Stimulated activated CD8-positive, alpha-beta memory T cell treated with anti-CD3 and anti-CD28 coated beads, Interleukin-4, amount 100 ng/mL, for 4 hours (primary cell): ENCODE data around the gene GZMH.
"Not testable (repeated sequence)": the region's sequence is repeated elsewhere in the genome, so short reads cannot be mapped to it uniquely, and the experiment has no call there.

Experiments used
- DNase-seq, 2 donors: peaks; one replicate each; pipeline ENCODE4 v3.0.0-alpha.2; 2020; ENCODE audit warnings: low read depth in 2 of 2, low spot score in 1 of 2

Gene GZMH

GRCh38 chr14:24595073-24595808 lies 14.2 kb downstream of the GZMH start:
- DNase-seq, result no peak

GRCh38 chr14:24591004-24591403 lies 18.5 kb downstream of the GZMH start:
- DNase-seq, result not testable (repeated sequence)

- not testable (repeated sequence) for DNase-seq
Observed at GRCh38 chr14:24584402-24584801, 25.1 kb downstream of the GZMH start.

GRCh38 chr14:24578558-24578957 lies 30.9 kb downstream of the GZMH start:
- DNase-seq, result no peak

- DNase-seq, result no peak
Observed at GRCh38 chr14:24576771-24577170, 32.7 kb downstream of the GZMH start.

- DNase-seq, result no peak
Observed at GRCh38 chr14:24576182-24576581, 33.3 kb downstream of the GZMH start, which contains the start of gene CTSG. CTSG (minus strand) TSS chr14:24576250; CDS start chr14:24576223, 27 bp downstream.

GRCh38 chr14:24574206-24574774 lies 35.2 kb downstream of the GZMH start:
- no peak for DNase-seq

GRCh38 chr14:24566318-24566717 lies 43.2 kb downstream of the GZMH start:
- no peak for DNase-seq

- DNase-seq, result no peak
Observed at GRCh38 chr14:24565766-24566165, 43.7 kb downstream of the GZMH start.

- DNase-seq, result no peak
Observed at GRCh38 chr14:24563505-24563904, 46.0 kb downstream of the GZMH start.

GRCh38 chr14:24556756-24557155 lies 52.7 kb downstream of the GZMH start:
- DNase-seq, result no peak
